Hepatocyte (in vitro differentiated cells): Measurements from ENCODE around the gene SH3YL1. TPM values are rescaled to one million over a fixed set of nuclear protein-coding genes. Genes with fewer than 3 reads are reported as not detected.

Experiments
- DNase-seq: peaks from one replicate; pipeline ENCODE4 v3.0.0-alpha.2; 2016; ENCODE audit warnings: low spot score
- H2AFZ ChIP-seq: fragments of 200-600 bp; sonication (generic); 2 replicates; pipeline ENCODE4 v1.6.0; 2016; ENCODE audit warnings: antibody characterized with exemption, mild to moderate bottlenecking
- H3K27ac ChIP-seq: fragments of 200-600 bp; sonication (generic); 2 replicates; pipeline ENCODE4 v1.5.1; 2016; ENCODE audit warnings: mild to moderate bottlenecking
- H3K27me3 ChIP-seq: fragments of 200-600 bp; sonication (generic); 2 replicates; pipeline ENCODE4 v1.6.1; 2016
- H3K36me3 ChIP-seq: fragments of 200-600 bp; sonication (generic); replicated peaks from 2 replicates; pipeline ENCODE4 v1.5.1; 2016; ENCODE audit warnings: low read depth; ENCODE audit not compliant: insufficient read depth
- H3K4me1 ChIP-seq: fragments of 200-600 bp; sonication (generic); 2 replicates; pipeline ENCODE4 v1.5.1; 2016; ENCODE audit warnings: mild to moderate bottlenecking, moderate library complexity; ENCODE audit not compliant: insufficient read depth
- H3K4me2 ChIP-seq: fragments of 200-600 bp; sonication (generic); 2 replicates; pipeline ENCODE4 v1.6.0; 2016
- H3K4me3 ChIP-seq: fragments of 200-600 bp; sonication (generic); 2 replicates; pipeline ENCODE4 v1.5.1; 2016; ENCODE audit warnings: mild to moderate bottlenecking
- H3K79me2 ChIP-seq: fragments of 200-600 bp; sonication (generic); 2 replicates; pipeline ENCODE4 v1.6.0; 2017; ENCODE audit warnings: mild to moderate bottlenecking
- H3K9me2 ChIP-seq: fragments of 200-600 bp; sonication (generic); replicated peaks from 2 replicates; pipeline ENCODE4 v1.6.0; 2017; ENCODE audit warnings: mild to moderate bottlenecking; ENCODE audit not compliant: insufficient read depth
- H3K9me3 ChIP-seq: fragments of 200-600 bp; sonication (generic); 2 replicates; pipeline ENCODE4 v1.5.1; 2016; ENCODE audit warnings: low read depth, mild to moderate bottlenecking
- H4K20me1 ChIP-seq: fragments of 200-600 bp; sonication (generic); 2 replicates; pipeline ENCODE4 v1.6.0; 2016; ENCODE audit warnings: mild to moderate bottlenecking; ENCODE audit not compliant: insufficient read depth, poor library complexity, severe bottlenecking
- EZH2 ChIP-seq: fragments of 200-600 bp; sonication (generic); IDR thresholded peaks from 2 replicates; pipeline ENCODE4 v1.6.1; 2016; ENCODE audit warnings: antibody characterized with exemption, mild to moderate bottlenecking, borderline replicate concordance
- EZH2phosphoT487 ChIP-seq: fragments of 200-600 bp; sonication (generic); IDR thresholded peaks from one replicate; pipeline ENCODE4 v1.6.1; 2018; ENCODE audit warnings: antibody characterized with exemption, mild to moderate bottlenecking, low read depth, moderate library complexity; ENCODE audit not compliant: unreplicated experiment, severe bottlenecking
- WGBS: methylation state at CpG from one replicate; pipeline ENCODE4 v1.1.6; 2016; ENCODE audit warnings: low lambda C conversion rate; ENCODE audit errors: missing lambda C conversion rate; 5-methylcytosine and 5-hydroxymethylcytosine counted together
- polyA plus RNA-seq: library from polyadenylated mRNA; unstranded; fragments of >200 nt; fragmentation: Nextera tagmentation; extraction: Ambion mirVana; gene quantifications from 2 replicates; pipeline ENCODE4 v1.2.1, GENCODE V29; 2016
- total RNA-seq: library from RNA; depleted of rRNA; stranded (reverse); fragments of >200 nt; gene quantifications from 2 replicates; pipeline ENCODE4 v1.2.3, GENCODE V29; 2014
- TF ChIP-seq, protein P1 (sequence below): fragments of 200-600 bp; sonication (generic); IDR thresholded peaks from 2 replicates; pipeline ENCODE4 v1.5.1; 2016; ENCODE audit warnings: antibody characterized with exemption, mild to moderate bottlenecking; ENCODE audit not compliant: poor library complexity

The SH3YL1 gene
- total and polyA plus RNA-seq, 2 experiments from 2014 or later, result 36.3 to 99.8 TPM

DNA sequence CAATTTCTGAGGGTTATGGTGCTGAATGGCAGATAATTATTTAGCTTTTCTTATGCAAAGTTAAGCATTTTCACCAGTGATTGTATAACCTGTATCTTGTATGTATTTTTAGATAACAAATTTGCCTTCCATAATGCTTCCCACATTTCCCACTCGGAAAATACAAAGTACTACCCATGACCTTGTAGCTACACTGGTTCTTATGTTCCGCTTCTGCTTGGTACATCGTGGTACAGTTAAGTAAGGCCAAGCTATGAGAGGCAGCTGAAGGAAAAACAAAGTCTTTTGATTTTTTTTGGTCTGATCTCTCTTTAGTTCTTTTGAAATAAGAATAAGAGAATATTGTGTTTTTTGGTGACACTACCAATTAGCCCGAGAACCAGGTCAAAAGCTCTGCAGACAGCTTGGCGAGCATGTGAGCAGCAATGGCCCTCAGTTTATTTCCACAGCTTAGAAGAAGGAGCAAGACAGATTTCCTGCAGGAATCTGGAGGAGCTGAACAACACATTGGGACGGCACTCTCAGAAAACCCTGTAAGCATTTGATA is 26.8 kb downstream of the SH3YL1 start:
- no peaks in the 10 kb centered on the region for H3K4me1 ChIP-seq
- no peaks in the 10 kb centered on the region for H3K9me3 ChIP-seq
- H3K4me3 ChIP-seq, result no peak overlapping the region
- WGBS, result 93% methylated on average over 6 of the region's 6 CpGs
- no peaks in the 10 kb centered on the region for H3K27me3 ChIP-seq
- TF ChIP-seq EZH2phosphoT487 (no peak), EZH2 (no peak)
- TF ChIP-seq, protein P1, sequence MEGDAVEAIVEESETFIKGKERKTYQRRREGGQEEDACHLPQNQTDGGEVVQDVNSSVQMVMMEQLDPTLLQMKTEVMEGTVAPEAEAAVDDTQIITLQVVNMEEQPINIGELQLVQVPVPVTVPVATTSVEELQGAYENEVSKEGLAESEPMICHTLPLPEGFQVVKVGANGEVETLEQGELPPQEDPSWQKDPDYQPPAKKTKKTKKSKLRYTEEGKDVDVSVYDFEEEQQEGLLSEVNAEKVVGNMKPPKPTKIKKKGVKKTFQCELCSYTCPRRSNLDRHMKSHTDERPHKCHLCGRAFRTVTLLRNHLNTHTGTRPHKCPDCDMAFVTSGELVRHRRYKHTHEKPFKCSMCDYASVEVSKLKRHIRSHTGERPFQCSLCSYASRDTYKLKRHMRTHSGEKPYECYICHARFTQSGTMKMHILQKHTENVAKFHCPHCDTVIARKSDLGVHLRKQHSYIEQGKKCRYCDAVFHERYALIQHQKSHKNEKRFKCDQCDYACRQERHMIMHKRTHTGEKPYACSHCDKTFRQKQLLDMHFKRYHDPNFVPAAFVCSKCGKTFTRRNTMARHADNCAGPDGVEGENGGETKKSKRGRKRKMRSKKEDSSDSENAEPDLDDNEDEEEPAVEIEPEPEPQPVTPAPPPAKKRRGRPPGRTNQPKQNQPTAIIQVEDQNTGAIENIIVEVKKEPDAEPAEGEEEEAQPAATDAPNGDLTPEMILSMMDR, result no peak
- H4K20me1 ChIP-seq, result no peaks in the 10 kb centered on the region
- H3K36me3 ChIP-seq, result no peaks in the 10 kb centered on the region
- no peaks in the 10 kb centered on the region for H3K9me2 ChIP-seq
- no peak overlapping the region for H2AFZ ChIP-seq
- H3K27ac ChIP-seq, result peak overlapping the region; percentile 10
- H3K79me2 ChIP-seq, result no peaks in the 10 kb centered on the region
- H3K4me2 ChIP-seq, result no peak overlapping the region
- no peak for DNase-seq

GRCh38 chr2:234421-234820 is 29.4 kb downstream of the SH3YL1 start:
- Histone ChIP-seq H3K79me2 (no peaks in the 10 kb centered on the region), H3K9me2 (no peaks in the 10 kb centered on the region), H3K9me3 (no peaks in the 10 kb centered on the region), H3K36me3 (no peaks in the 10 kb centered on the region), H2AFZ (no peak overlapping the region), H3K4me3 (no peak overlapping the region), H3K4me2 (no peak overlapping the region), H3K27me3 (no peaks in the 10 kb centered on the region), H3K27ac (no peak overlapping the region), H4K20me1 (no peaks in the 10 kb centered on the region), H3K4me1 (no peaks in the 10 kb centered on the region)
- 87% methylated on average over 4 of the region's 4 CpGs for WGBS
- DNase-seq, result no peak
- TF ChIP-seq, protein P1, result no peak
- TF ChIP-seq EZH2 (no peak), EZH2phosphoT487 (no peak)

DNA sequence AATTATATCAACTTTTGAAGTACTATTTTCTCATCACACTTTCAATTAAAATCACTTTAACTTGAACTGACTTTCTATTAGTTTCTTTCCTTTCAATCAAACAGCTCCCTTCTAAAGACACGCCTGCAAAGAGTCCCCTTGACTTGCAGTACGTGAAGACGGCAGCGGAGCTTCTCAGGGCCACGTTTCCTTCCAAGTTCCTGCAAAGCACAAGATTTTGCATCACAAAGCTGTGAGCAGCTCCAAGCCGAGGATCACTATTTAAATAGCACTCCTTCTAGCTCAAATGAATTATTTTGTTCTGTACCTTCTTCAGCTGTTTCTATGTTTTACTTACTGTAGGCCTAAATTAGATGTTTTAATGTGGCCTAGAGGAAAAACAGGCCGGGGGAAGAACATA is 30.8 kb downstream of the SH3YL1 start:
- H3K79me2 ChIP-seq, result no peaks in the 10 kb centered on the region
- no peak for DNase-seq
- H3K4me1 ChIP-seq, result no peaks in the 10 kb centered on the region
- 81% methylated on average over 7 of the region's 7 CpGs for WGBS
- no peaks in the 10 kb centered on the region for H3K36me3 ChIP-seq
- H3K9me3 ChIP-seq, result no peaks in the 10 kb centered on the region
- H4K20me1 ChIP-seq, result no peaks in the 10 kb centered on the region
- no peaks in the 10 kb centered on the region for H3K9me2 ChIP-seq
- no peak overlapping the region for H2AFZ ChIP-seq
- H3K27ac ChIP-seq, result no peak overlapping the region
- H3K27me3 ChIP-seq, result no peaks in the 10 kb centered on the region
- H3K4me3 ChIP-seq, result no peak overlapping the region
- no peak for TF ChIP-seq EZH2phosphoT487
- TF ChIP-seq, protein P1, result no peak
- no peak for TF ChIP-seq EZH2
- H3K4me2 ChIP-seq, result no peak overlapping the region
